ENCODE measurements around the gene RCSD1.
A peak's percentile ranks its signal among the peaks of the same experiment; 100 is the strongest.

The RCSD1 gene

DNA sequence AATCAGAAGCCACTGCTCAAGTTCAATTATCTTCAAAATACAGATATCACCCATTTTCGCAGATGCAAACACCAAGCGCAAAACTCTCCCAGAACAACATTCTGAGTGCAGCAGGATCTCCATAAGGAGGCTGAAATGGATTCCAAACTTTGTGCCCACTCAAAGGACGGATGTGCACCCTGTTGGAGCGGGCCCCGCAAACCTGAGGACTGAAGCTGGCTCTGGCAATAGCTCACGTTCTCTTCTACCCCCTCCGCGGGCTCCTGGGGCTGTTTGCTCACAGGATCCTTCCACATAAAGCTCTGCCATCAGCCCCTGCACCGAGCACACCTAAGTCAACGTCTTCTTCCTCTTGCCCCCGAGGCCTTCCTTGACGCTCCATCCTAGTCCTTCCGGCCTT, 11.7 kb upstream of the RCSD1 start:
- DNase-seq, result no peak

- DNase-seq, result no peak
Observed at GRCh38 chr1:167618789-167619188, 11.2 kb upstream of the RCSD1 start.

DNA sequence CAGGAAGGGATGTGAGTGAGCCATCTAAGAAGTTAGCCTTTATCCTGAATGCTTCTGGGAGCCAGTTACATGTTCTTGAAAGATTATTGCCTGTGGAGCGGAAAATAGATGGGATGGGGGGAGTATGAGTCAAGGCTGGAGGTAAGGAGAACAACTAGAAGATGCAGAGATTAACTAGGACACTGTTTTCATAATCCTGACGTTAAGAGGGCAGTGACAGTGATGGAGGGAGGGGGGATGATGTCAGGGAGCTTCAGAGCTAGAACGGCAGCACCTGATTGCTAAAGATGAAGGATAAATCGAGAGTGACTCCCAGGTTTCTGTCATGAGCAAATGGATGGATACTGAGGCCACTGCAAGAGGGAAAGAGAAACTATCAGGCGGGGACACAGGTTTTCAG, 10.0 kb upstream of the RCSD1 start:
- no peak for DNase-seq

DNA sequence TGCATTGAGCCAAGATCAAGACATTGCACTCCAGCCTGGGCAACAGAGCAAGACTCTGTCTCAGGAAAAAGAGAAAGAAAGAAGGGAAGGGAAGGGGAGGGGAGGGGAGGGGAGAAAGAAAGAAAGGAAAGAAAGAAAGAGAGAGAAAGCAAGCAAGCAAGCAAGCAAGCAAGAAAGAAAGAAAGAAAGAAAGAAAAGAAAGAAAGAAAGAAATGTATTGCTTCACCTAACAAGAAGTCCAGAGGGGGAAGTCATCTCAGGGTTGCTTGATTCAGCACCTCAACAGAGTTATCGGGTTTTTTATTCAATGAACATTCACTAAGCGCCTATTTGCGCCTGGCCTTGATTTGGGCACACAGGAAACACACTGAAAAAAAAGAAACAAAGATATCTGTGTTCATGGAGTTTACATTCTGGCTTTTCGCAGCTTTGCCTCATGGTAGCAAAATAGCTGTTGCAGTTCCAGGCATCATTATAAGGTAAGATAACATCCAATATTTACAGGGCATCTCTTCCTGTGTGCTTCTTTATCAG, 8.2 kb upstream of the RCSD1 start:
- no peak for DNase-seq

DNA sequence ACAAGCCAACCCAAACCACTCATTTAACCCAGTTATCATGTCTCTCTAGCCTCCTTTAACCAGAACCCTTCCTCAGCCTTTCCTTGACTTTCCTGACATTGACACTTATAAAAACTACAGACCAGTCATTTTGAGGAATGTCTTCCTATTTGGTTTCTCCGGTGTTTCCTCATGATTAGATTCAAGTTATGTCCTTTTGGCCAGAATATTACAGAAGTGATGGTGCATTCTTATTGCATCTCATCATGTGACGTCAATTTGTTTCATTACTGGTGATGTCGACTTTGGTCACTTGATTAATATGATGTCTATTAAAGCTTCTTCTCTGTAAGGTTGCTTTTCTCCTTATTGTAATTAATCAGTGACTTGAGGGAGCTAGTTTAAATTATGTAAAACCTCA, 6.1 kb upstream of the RCSD1 start:
- DNase-seq, result no peak

DNA sequence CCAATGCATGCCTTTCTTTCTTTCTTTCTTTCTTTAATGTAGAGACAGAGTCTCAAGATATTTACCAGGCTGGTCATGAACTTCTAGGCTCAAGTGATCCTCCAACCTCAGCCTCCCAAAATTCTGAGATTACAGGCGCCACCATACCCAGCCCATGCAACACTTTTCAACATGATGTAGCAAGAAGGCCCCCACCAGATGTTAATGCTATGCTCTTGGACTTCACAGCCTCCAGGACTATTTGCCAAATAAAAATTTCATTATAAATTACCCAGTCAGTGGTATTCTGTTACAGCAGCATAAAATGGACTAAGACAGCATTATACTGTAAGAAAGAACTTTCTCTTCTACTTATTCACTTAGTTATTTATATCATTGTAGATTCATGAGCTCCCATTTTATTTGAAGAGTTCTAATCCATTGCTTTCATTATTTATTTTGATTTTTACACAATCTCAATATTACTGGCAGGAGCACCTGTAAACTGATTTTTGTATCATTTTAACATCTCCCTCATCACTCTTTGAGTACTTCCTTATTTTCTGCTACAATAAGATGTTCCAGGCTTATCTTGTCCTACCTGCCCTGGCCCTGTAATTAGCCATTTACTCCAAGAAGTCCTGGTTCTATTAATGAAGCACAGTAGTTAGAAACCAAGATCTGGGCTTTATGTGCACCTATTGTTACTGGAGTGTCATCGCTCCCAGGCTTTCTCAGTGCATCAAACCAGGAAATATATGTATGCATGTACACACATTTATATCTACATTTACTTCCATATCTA, 4.8 kb upstream of the RCSD1 start:
- no peak for DNase-seq

GRCh38 chr1:167627615-167627864, 2.5 kb upstream of the RCSD1 start:
- DNase-seq, result no peak

GRCh38 chr1:167627865-167628641, 2.0 kb upstream of the RCSD1 start:
- DNase-seq, result peak; percentile 71 to 84

GRCh38 chr1:167628741-167629515, 1.1 kb upstream of the RCSD1 start:
- no peak for DNase-seq

GRCh38 chr1:167630568-167631385, 745 bp downstream of the RCSD1 start:
- DNase-seq, result peak; percentile 43 to 51

DNA sequence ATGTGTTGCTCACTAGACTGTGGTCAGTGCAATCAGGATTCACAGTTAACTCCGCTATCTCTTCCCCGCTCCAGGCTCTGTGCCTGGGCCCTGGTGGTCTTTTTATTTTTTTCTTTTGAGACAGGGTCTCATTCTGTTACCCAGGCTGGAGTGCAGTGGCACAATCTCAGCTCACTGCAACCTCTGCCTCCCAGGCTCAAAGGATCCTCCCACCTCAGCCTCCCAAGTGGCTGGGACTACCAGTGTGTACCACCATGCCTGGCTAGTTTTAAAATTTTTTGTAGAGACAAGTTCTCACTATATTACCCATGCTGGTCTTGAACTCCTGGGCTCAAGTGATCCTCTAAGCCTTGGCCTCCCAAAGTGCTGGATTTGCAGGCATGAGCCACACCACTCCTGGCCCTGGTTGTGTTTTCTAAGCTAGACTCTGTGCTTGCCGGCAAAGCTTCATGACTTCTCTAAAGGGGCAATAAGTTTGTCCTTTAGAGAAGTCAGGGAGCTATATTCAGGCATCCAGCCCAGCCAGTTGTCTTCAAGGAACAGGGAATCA, 1.4 kb downstream of the RCSD1 start:
- DNase-seq, result no peak

- DNase-seq, result peak in 1 of 2 donors; percentile 43
Observed at GRCh38 chr1:167631936-167632614, 2.0 kb downstream of the RCSD1 start.

GRCh38 chr1:167633258-167633944, 3.4 kb downstream of the RCSD1 start:
- no peak for DNase-seq

DNA sequence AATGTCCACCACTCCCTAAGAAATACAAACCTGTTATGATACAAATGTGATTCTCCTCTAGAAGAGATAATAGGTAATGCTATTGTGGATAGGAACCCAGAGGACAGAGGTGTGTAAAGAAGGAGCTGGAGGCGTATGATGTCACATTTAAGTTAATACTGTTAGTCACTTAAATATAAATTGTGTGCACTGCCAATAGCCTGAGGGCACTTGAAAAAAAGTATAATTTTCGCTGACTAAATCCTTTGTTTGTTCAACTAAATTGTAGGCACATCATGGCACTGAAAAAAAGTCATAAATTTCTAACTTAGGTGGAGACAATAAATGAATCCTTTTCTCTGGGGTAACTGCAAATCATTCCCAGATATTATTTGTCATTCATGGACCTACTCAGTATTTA, 4.4 kb downstream of the RCSD1 start:
- no peak for DNase-seq

- no peak for DNase-seq
Observed at GRCh38 chr1:167635156-167635648, 5.2 kb downstream of the RCSD1 start.

GRCh38 chr1:167635941-167636340, 5.9 kb downstream of the RCSD1 start:
- DNase-seq, result no peak

GRCh38 chr1:167638064-167638463, 8.0 kb downstream of the RCSD1 start:
- DNase-seq, result no peak

- DNase-seq, result no peak
Observed at GRCh38 chr1:167640051-167640450, 10.0 kb downstream of the RCSD1 start.

DNA sequence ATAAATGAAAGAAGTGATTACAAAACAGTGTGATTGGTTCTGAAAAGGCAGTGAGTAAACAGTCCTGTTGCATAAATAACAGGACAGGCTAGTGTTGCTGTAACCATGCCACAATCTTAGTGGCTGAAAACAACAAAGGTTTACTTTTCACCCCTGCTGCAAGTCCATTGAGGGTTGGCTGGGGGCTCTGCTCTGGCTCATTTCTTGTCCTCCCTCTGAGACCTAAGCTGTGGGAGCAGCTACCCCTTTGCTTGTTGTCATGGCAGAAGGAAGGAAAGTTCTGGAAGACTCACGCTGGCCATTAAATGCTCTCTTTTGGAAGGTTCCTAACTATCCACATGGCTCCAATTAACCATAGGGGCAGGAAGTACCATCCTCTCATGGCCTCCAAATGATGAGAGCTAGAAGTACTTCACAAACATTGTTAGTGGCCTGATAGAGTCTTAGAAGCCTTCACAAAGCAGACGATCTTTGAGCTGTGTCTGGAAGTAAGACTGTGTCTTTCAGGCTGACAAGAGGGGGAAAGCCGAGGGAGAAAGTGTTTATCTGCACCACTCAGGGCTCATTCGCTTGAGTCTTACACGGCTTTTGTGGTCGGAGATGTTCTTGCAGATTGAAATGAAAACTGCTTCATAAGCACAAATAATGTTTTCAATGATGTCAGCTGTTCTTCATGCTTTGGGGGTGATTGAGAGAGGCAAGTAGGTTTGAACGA, 11.9 kb downstream of the RCSD1 start:
- DNase-seq, result peak in 1 of 2 donors; percentile 58

- DNase-seq, result no peak
Observed at GRCh38 chr1:167642501-167642826, 12.4 kb downstream of the RCSD1 start.

Data from CD4-positive, alpha-beta T cell treated with Interleukin-4 for 1 hour (primary cell).